Measurements from ENCODE around the gene CR1. TPM values are rescaled to one million over a fixed set of nuclear protein-coding genes. Genes with fewer than 3 reads are reported as not detected.

Gene CR1
- total and polyA plus RNA-seq, 9 of the 15 experiments (the other 6 are each of a cell fraction or from before 2014, with no cell fraction given): 0.07 to 0.47 (median 0.18) TPM

DNA sequence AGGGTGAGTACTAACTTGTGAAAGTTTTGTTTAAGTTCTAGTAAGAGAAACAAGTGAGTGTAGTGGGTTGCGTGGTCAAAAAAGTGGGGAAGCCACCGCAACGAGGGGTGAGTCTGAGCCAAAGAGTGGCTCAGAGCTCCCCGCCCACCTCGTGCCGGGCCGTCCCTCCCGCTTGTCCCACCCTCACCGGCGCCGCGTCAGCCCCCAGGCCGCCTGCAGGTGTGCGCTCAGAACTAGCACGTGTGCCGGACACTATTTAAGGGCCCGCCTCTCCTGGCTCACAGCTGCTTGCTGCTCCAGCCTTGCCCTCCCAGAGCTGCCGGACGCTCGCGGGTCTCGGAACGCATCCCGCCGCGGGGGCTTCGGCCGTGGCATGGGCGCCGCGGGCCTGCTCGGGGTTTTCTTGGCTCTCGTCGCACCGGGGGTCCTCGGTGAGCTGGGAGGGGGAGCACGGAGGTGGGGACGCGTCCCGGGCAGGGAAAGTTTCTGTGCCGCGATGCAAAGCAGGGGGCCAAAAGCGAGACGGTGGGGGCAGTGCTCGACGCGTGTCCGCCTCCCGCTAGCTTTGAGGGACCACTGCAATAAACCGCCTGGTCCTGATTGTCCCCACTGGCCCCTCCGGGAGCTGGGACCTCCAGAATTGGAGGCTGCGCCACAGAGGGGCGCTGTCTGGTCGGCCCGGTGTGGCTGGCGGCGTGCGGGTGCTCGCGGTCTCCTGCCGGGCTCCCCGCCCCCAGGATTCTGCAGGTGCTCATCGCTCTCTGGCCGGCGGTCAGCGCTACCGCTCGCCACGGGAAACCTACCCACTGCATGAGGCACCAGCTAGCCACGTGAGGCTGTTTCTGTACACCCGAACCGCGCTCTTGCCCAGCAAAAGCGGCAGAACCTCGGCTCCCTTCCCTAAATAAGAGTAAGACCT lies 41.7 kb upstream of the CR1 start, which contains the start of gene CR2 (continued):
- TF ChIP-seq, protein P1, sequence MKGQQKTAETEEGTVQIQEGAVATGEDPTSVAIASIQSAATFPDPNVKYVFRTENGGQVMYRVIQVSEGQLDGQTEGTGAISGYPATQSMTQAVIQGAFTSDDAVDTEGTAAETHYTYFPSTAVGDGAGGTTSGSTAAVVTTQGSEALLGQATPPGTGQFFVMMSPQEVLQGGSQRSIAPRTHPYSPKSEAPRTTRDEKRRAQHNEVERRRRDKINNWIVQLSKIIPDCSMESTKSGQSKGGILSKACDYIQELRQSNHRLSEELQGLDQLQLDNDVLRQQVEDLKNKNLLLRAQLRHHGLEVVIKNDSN (CRISPR knock-in tag; IDR thresholded peaks at IDR 0.05): peak; percentile 47
- TF ChIP-seq POLR3G (IDR thresholded peaks at IDR 0.05; ENCODE audit: extremely low read depth, insufficient read length, insufficient replicate concordance): no peak
- TF ChIP-seq KDM5B (IDR thresholded peaks at IDR 0.05; ENCODE audit: insufficient replicate concordance, low read depth, low read length): no peak
- TF ChIP-seq ZNF232 (CRISPR knock-in tag; IDR thresholded peaks at IDR 0.05): 0 out of 2 replicates have a peak, but pooled peaks have one; percentile 45
- no peak for TF ChIP-seq ZNF717 (CRISPR knock-in tag; IDR thresholded peaks at IDR 0.05)
- TF ChIP-seq, protein P2, sequence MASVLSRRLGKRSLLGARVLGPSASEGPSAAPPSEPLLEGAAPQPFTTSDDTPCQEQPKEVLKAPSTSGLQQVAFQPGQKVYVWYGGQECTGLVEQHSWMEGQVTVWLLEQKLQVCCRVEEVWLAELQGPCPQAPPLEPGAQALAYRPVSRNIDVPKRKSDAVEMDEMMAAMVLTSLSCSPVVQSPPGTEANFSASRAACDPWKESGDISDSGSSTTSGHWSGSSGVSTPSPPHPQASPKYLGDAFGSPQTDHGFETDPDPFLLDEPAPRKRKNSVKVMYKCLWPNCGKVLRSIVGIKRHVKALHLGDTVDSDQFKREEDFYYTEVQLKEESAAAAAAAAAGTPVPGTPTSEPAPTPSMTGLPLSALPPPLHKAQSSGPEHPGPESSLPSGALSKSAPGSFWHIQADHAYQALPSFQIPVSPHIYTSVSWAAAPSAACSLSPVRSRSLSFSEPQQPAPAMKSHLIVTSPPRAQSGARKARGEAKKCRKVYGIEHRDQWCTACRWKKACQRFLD (CRISPR knock-in tag; IDR thresholded peaks at IDR 0.05): no peak
- no peak for TF ChIP-seq SRSF7 (optimal IDR thresholded peaks at IDR 0.05; ENCODE audit: low read depth, low read length)
- no peak for TF ChIP-seq DEAF1 (CRISPR knock-in tag; IDR thresholded peaks at IDR 0.05)
- no peak for TF ChIP-seq TFE3 (CRISPR knock-in tag; IDR thresholded peaks at IDR 0.05)
- no peak for TF ChIP-seq ZNF609 (CRISPR knock-in tag; IDR thresholded peaks at IDR 0.05; ENCODE audit: borderline replicate concordance)
- TF ChIP-seq NFYB (IDR thresholded peaks at IDR 0.05; ENCODE audit: extremely low read depth, insufficient read length): no peak
- no peak for TF ChIP-seq RBM15 (IDR thresholded peaks at IDR 0.05; ENCODE audit: insufficient read depth, low read length)
- no peak for TF ChIP-seq ETV1 (tag; conservative IDR thresholded peaks at IDR 0.05; ENCODE audit: low read depth)
- no peak for TF ChIP-seq PTBP1 (IDR thresholded peaks at IDR 0.05; ENCODE audit: low read depth, low read length)
- no peak for TF ChIP-seq CGGBP1 (CRISPR knock-in tag; IDR thresholded peaks at IDR 0.05)
